HEK293 (cell line): Measurements from ENCODE around the gene ARL8B.

Experiments
- CTCF ChIP-seq: fragments of 450-650 bp; formaldehyde crosslinking; IDR thresholded peaks from 2 replicates; pipeline ENCODE4 v1.5.1; 2016; ENCODE audit warnings: missing biosample characterization, missing genetic modification characterization
- PRDM1 ChIP-seq: fragments of 450-650 bp; formaldehyde crosslinking; IDR thresholded peaks from 2 replicates; pipeline ENCODE4; 2016; ENCODE audit warnings: missing biosample characterization, missing genetic modification characterization
- PRDM4 ChIP-seq: fragments of 450-650 bp; formaldehyde crosslinking; IDR thresholded peaks from 2 replicates; pipeline ENCODE4 v1.5.1; 2017; ENCODE audit warnings: missing biosample characterization, missing genetic modification characterization
- PRDM6 ChIP-seq: fragments of 450-650 bp; formaldehyde crosslinking; IDR thresholded peaks from 2 replicates; pipeline ENCODE4 v1.5.1; 2017; ENCODE audit warnings: missing biosample characterization, missing genetic modification characterization
- REST ChIP-seq: fragments of 450-650 bp; formaldehyde crosslinking; IDR thresholded peaks from 2 replicates; pipeline ENCODE4 v1.5.1; 2016; ENCODE audit warnings: missing biosample characterization, missing genetic modification characterization
- SP2 ChIP-seq: fragments of 450-650 bp; formaldehyde crosslinking; IDR thresholded peaks from 2 replicates; pipeline ENCODE4 v1.5.1; 2016; ENCODE audit warnings: missing biosample characterization, missing genetic modification characterization
- SP7 ChIP-seq: fragments of 450-650 bp; formaldehyde crosslinking; IDR thresholded peaks from 2 replicates; pipeline ENCODE4 v1.5.1; 2016; ENCODE audit warnings: missing biosample characterization, missing genetic modification characterization
- ZBTB1 ChIP-seq: fragments of 450-650 bp; formaldehyde crosslinking; IDR thresholded peaks from 2 replicates; pipeline ENCODE4 v1.5.1; 2016; ENCODE audit warnings: missing biosample characterization, missing genetic modification characterization
- ZNF146 ChIP-seq: fragments of 450-650 bp; formaldehyde crosslinking; IDR thresholded peaks from 2 replicates; pipeline ENCODE4 v1.5.1; 2016; ENCODE audit warnings: missing biosample characterization, missing genetic modification characterization
- ZNF175 ChIP-seq: fragments of 450-650 bp; formaldehyde crosslinking; IDR thresholded peaks from 2 replicates; pipeline ENCODE4 v1.5.1; 2016; ENCODE audit warnings: missing biosample characterization, missing genetic modification characterization
- ZNF18 ChIP-seq: fragments of 450-650 bp; formaldehyde crosslinking; IDR thresholded peaks from 2 replicates; pipeline ENCODE4 v1.5.1; 2016; ENCODE audit warnings: missing biosample characterization, missing genetic modification characterization
- ZNF221 ChIP-seq: fragments of 450-650 bp; formaldehyde crosslinking; IDR thresholded peaks from 2 replicates; pipeline ENCODE4 v1.5.1; 2017; ENCODE audit warnings: missing biosample characterization, missing genetic modification characterization, borderline replicate concordance
- ZNF274 ChIP-seq, 2 experiments: fragments of 200-500 bp in 1 of 2; fragments of 450-650 bp in 1 of 2; sonication (Bioruptor generic) in 1 of 2; formaldehyde crosslinking in 1 of 2; IDR thresholded peaks; 2 replicates each; pipeline versions ENCODE4 v1.5.1 to v1.6.1; 2014 to 2016; ENCODE audit warnings: borderline replicate concordance in 1 of 2, inconsistent platforms in 1 of 2, low read length in 1 of 2, missing biosample characterization in 1 of 2, missing genetic modification characterization in 1 of 2

GRCh38 chr3:5165698-5166097, 43.6 kb downstream of the ARL8B start:
- TF ChIP-seq PRDM1 (tag by site-specific recombination): no peak
- TF ChIP-seq ZNF175 (tag by site-specific recombination): no peak
- no peak for TF ChIP-seq ZNF146 (tag by site-specific recombination)
- TF ChIP-seq REST (tag by site-specific recombination): no peak
- no peak for TF ChIP-seq CTCF (tag by site-specific recombination)
- TF ChIP-seq SP2 (tag by site-specific recombination): no peak
- TF ChIP-seq PRDM4 (tag by site-specific recombination): no peak
- TF ChIP-seq PRDM6 (tag by site-specific recombination): no peak
- TF ChIP-seq ZBTB1 (tag by site-specific recombination): no peak
- TF ChIP-seq SP7 (tag by site-specific recombination): no peak
- no peak for TF ChIP-seq ZNF221 (tag by site-specific recombination)
- TF ChIP-seq ZNF18 (tag by site-specific recombination): no peak
- no peak for TF ChIP-seq ZNF274 (IDR thresholded peaks at IDR 0.05; ENCODE audit: low read length)
- TF ChIP-seq ZNF274 (tag by site-specific recombination; IDR thresholded peaks at IDR 0.05; ENCODE audit: borderline replicate concordance): no peak
